Measurements from ENCODE around the gene TRIM25. TPM values are rescaled to one million over a fixed set of nuclear protein-coding genes. Genes with fewer than 3 reads are reported as not detected.

TRIM25 gene
- total and polyA plus RNA-seq, 2 of the 8 experiments (the other 6 are each of a cell fraction or from before 2014, with no cell fraction given): 16.6 to 38.9 TPM

- H3K56ac ChIP-seq (replicated peaks; ENCODE audit: insufficient read length, low read depth, low read length): no peak overlapping the region
- peak overlapping the region; percentile 11 to 14; a peak in 1 of 4 replicates for H3K4me2 ChIP-seq (ENCODE audit: insufficient read depth in 1 of 2, low read depth in 2 of 2, low read length in 2 of 2)
- H3K14ac ChIP-seq (ENCODE audit: insufficient read length): no peak overlapping the region
- H2BK120ac ChIP-seq (replicated peaks; ENCODE audit: low read depth, low read length): no peak overlapping the region
- no peaks in the 10 kb centered on the region for H4K20me1 ChIP-seq (replicated peaks in 1 of 2; ENCODE audit: control insufficient read depth in 1 of 2, insufficient read depth in 2 of 2, low read length in 2 of 2)
- DNase-seq (ENCODE audit: low read depth in 1 of 2, low spot score in 2 of 2) (no peak), FAIRE-seq (no peak)
- no peaks in the 10 kb centered on the region for H3K23me2 ChIP-seq (ENCODE audit: low read depth, low read length)
- H4K91ac ChIP-seq (replicated peaks; ENCODE audit: insufficient read length, low read length): no peak overlapping the region
- ChIA-PET POLR2A (ENCODE audit: partially characterized antibody) (interaction anchor here (1.3 to 2.0 kb wide), 2 partner anchors 12 to 20 kb away, joined by 3 to 11 read pairs; partner anchors contain the start of gene TRIM25), CTCF (ENCODE audit: partially characterized antibody) (interaction anchor here (0.6 to 2.4 kb wide), 6 partner anchors 10 to 197 kb away, joined by 3 to 10 read pairs (median 3); partner anchors contain the start of gene TRIM25)
- H3K27me3 ChIP-seq (replicated peaks in 1 of 4; ENCODE audit: control insufficient read depth in 3 of 4, extremely low read depth in 1 of 4, insufficient read depth in 3 of 4, low read length in 3 of 4): no peaks in the 10 kb centered on the region
- H3K18ac ChIP-seq (ENCODE audit: extremely low read depth, low read length): no peak overlapping the region; the same call in 1 of the 2 replicates
- no peak overlapping the region for H3K9ac ChIP-seq (replicated peaks in 1 of 4; ENCODE audit: extremely low read depth in 1 of 4, low read depth in 3 of 4, low read length in 3 of 4)
- no peak overlapping the region for H4K8ac ChIP-seq (ENCODE audit: extremely low read depth, insufficient read depth, low read length)
- 0 out of 2 replicates have a peak overlapping the region, but pooled peaks have one; percentile 1 for H2BK20ac ChIP-seq (ENCODE audit: low read length)
- no peak overlapping the region for H3K4ac ChIP-seq (replicated peaks; ENCODE audit: insufficient read length, low read depth, low read length)
- 74% methylated on average over 2 of the region's 2 CpGs; no CpG with 5 or more reads in 1 of the 2 experiments for WGBS, 2 experiments (ENCODE audit: extremely low coverage in 1 of 2, insufficient coverage in 1 of 2, insufficient read length in 1 of 2, insufficient replicate concordance in 2 of 2, low coverage in 1 of 2, low lambda C conversion rate in 2 of 2, missing lambda C conversion rate in 1 of 2)
- no peak overlapping the region for H3K27ac ChIP-seq (ENCODE audit: low read depth, low read length)
- H3K79me1 ChIP-seq (ENCODE audit: low read depth, low read length): no peaks in the 10 kb centered on the region
- peaks cover 10 to 17% of the 10 kb centered on the region in 2 experiments for H3K9me3 ChIP-seq (ENCODE audit: insufficient read depth in 2 of 2, low read depth in 1 of 2, low read length in 1 of 2)
- H3K36me3 ChIP-seq (ENCODE audit: control insufficient read depth in 2 of 4, insufficient read depth in 4 of 4, low read length in 3 of 4): no peaks in the 10 kb centered on the region; a peak in 2 of 8 replicates
- H2AFZ ChIP-seq (ENCODE audit: low read length): no peak overlapping the region
- H2BK12ac ChIP-seq (ENCODE audit: low read depth, low read length): no peak overlapping the region
- H4K5ac ChIP-seq (ENCODE audit: insufficient read length, low read depth, low read length): no peak overlapping the region
- H3K79me2 ChIP-seq (ENCODE audit: control insufficient read depth in 1 of 2, insufficient read depth in 2 of 2, low read length in 2 of 2): no peaks in the 10 kb centered on the region
- no peak overlapping the region for H3K23ac ChIP-seq (ENCODE audit: insufficient read length)
- no peak overlapping the region for H2BK15ac ChIP-seq (ENCODE audit: low read length)
- H3K4me1 ChIP-seq (replicated peaks in 1 of 4; ENCODE audit: control insufficient read depth in 3 of 4, insufficient read depth in 4 of 4, low read length in 3 of 4): peaks cover 3 to 12% (median 6%) of the 10 kb centered on the region in 4 experiments; a peak in 5 of 7 replicates
- H3K4me3 ChIP-seq (ENCODE audit: extremely low read depth in 1 of 4, insufficient read depth in 2 of 4, low read depth in 3 of 4, low read length in 4 of 4): no peak overlapping the region
- no peak overlapping the region for H2BK5ac ChIP-seq (ENCODE audit: low read depth, low read length)
- H2AK5ac ChIP-seq (ENCODE audit: low read depth, low read length): no peak overlapping the region
- TF ChIP-seq NANOG (IDR thresholded peaks at IDR 0.05; ENCODE audit: insufficient read depth, low read depth, low read length, poor library complexity, severe bottlenecking): peak; percentile 61
- no peak for TF ChIP-seq SRF (IDR thresholded peaks at IDR 0.05; ENCODE audit: low read depth, low read length)
- no peak for TF ChIP-seq GABPA (IDR thresholded peaks at IDR 0.05; ENCODE audit: borderline replicate concordance, insufficient read depth, low read length)
- no peak for TF ChIP-seq KDM1A (IDR thresholded peaks at IDR 0.05; ENCODE audit: borderline replicate concordance, low read length)
Observed at GRCh38 chr17:56925088-56925487, 11.2 kb upstream of the TRIM25 start.

Measured in H1 (cell line).